ENCODE data around the gene CMTM7. TPM values are rescaled to one million over a fixed set of nuclear protein-coding genes. Genes with fewer than 3 reads are reported as not detected.

The CMTM7 gene
- total and polyA plus RNA-seq, 2 of the 13 experiments (the other 11 are each of a cell fraction or from before 2014, with no cell fraction given): 20.9 to 21.4 TPM

DNA sequence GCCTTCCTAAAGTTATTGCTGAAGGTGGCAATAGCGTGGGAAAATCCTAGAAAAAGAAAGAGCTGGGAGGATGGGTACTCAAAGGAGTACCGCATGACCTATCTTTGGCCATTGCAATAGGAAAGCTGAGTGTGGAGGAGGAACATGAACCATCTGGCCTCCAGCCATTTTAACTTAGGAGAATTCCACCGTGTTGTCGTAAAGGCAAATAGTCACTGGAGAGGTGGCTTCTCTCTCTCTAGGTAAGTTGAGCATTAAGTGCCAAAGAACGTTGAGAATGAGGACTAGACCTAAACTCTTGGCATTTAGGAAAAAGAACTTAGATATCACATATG, 16.1 kb upstream of the CMTM7 start:
- FAIRE-seq (no peak), DNase-seq (ENCODE audit: low spot score) (no peak), ATAC-seq (no peak)
- Histone ChIP-seq H3K4me3 (replicated peaks in 1 of 3; ENCODE audit: insufficient read depth in 1 of 3, low read depth in 2 of 3, low read length in 3 of 3) (no peak overlapping the region), H3K4me2 (ENCODE audit: low read depth, low read length) (no peak overlapping the region), H2AFZ (ENCODE audit: low read length) (no peak overlapping the region), H4K20me1 (ENCODE audit: insufficient read depth, low read length) (no peaks in the 10 kb centered on the region), H3K27me3 (ENCODE audit: control insufficient read depth in 1 of 2, insufficient read depth in 2 of 2, low read length in 2 of 2) (no peaks in the 10 kb centered on the region), H3K36me3 (replicated peaks in 1 of 2; ENCODE audit: control insufficient read depth in 1 of 2, insufficient read depth in 2 of 2, low read length in 2 of 2) (no peaks in the 10 kb centered on the region), H3K4me1 (ENCODE audit: insufficient read depth, low read length) (0 out of 2 replicates have a peak, but pooled peaks cover 6% of the 10 kb centered on the region), H3K9me3 (ENCODE audit: low read length) (no peaks in the 10 kb centered on the region), H3K79me2 (ENCODE audit: insufficient read depth, low read length) (no peaks in the 10 kb centered on the region), H3K27ac (ENCODE audit: extremely low read length, insufficient read depth, low read length) (no peak overlapping the region), H3K9ac (ENCODE audit: insufficient read depth, low read depth, low read length) (no peak overlapping the region)
- BruUV-seq (replicated peaks): no TSS peak
- ChIA-PET CTCF (ENCODE audit: low intra/inter-chr PET ratio, low total read pairs) (interaction anchor here (0.8 to 1.6 kb wide), 3 partner anchors 23 to 289 kb away, joined by 3 to 10 read pairs (median 3); no protein-coding TSS in a partner anchor), POLR2A (no interaction called here)
- in situ Hi-C loops (cut with HindIII; ENCODE audit: extremely low pct_ligation_motif_present, low pct_unique_long_range_greater_than_20kb) (no loop called here), intact Hi-C loops (cut with micrococcal nuclease; ENCODE audit: unreplicated experiment) (loop anchor here (1.0 to 5.0 kb wide), 2 partner anchors 24 to 287 kb away; no protein-coding TSS in a partner anchor)
- WGBS (ENCODE audit: low lambda C conversion rate): 93% methylated on average over 5 of the region's 5 CpGs
- TF ChIP-seq NBN (conservative IDR thresholded peaks at IDR 0.05): no peak
- TF ChIP-seq PCBP1 (IDR thresholded peaks at IDR 0.05; ENCODE audit: borderline replicate concordance, low read depth, low read length): no peak
- TF ChIP-seq ZZZ3 (CRISPR knock-in tag; IDR thresholded peaks at IDR 0.05; ENCODE audit: borderline replicate concordance): no peak
- TF ChIP-seq, protein P1, sequence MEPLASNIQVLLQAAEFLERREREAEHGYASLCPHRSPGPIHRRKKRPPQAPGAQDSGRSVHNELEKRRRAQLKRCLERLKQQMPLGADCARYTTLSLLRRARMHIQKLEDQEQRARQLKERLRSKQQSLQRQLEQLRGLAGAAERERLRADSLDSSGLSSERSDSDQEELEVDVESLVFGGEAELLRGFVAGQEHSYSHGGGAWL (CRISPR knock-in tag; IDR thresholded peaks at IDR 0.05): no peak
- TF ChIP-seq ZBTB20 (CRISPR knock-in tag; IDR thresholded peaks at IDR 0.05; ENCODE audit: borderline replicate concordance, low read depth): no peak
- no peak for TF ChIP-seq PHF8 (CRISPR knock-in tag; IDR thresholded peaks at IDR 0.05)
- no peak for TF ChIP-seq ATAD3A (CRISPR knock-in tag; IDR thresholded peaks at IDR 0.05)
- TF ChIP-seq NFYB (CRISPR knock-in tag; IDR thresholded peaks at IDR 0.05): no peak
- TF ChIP-seq, protein P2, sequence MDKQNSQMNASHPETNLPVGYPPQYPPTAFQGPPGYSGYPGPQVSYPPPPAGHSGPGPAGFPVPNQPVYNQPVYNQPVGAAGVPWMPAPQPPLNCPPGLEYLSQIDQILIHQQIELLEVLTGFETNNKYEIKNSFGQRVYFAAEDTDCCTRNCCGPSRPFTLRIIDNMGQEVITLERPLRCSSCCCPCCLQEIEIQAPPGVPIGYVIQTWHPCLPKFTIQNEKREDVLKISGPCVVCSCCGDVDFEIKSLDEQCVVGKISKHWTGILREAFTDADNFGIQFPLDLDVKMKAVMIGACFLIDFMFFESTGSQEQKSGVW (CRISPR knock-in tag; IDR thresholded peaks at IDR 0.05; ENCODE audit: borderline replicate concordance): no peak
- TF ChIP-seq, protein P3, sequence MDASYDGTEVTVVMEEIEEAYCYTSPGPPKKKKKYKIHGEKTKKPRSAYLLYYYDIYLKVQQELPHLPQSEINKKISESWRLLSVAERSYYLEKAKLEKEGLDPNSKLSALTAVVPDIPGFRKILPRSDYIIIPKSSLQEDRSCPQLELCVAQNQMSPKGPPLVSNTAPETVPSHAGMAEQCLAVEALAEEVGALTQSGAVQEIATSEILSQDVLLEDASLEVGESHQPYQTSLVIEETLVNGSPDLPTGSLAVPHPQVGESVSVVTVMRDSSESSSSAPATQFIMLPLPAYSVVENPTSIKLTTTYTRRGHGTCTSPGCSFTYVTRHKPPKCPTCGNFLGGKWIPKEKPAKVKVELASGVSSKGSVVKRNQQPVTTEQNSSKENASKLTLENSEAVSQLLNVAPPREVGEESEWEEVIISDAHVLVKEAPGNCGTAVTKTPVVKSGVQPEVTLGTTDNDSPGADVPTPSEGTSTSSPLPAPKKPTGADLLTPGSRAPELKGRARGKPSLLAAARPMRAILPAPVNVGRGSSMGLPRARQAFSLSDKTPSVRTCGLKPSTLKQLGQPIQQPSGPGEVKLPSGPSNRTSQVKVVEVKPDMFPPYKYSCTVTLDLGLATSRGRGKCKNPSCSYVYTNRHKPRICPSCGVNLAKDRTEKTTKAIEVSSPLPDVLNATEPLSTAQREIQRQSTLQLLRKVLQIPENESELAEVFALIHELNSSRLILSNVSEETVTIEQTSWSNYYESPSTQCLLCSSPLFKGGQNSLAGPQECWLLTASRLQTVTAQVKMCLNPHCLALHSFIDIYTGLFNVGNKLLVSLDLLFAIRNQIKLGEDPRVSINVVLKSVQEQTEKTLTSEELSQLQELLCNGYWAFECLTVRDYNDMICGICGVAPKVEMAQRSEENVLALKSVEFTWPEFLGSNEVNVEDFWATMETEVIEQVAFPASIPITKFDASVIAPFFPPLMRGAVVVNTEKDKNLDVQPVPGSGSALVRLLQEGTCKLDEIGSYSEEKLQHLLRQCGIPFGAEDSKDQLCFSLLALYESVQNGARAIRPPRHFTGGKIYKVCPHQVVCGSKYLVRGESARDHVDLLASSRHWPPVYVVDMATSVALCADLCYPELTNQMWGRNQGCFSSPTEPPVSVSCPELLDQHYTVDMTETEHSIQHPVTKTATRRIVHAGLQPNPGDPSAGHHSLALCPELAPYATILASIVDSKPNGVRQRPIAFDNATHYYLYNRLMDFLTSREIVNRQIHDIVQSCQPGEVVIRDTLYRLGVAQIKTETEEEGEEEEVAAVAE (CRISPR knock-in tag; IDR thresholded peaks at IDR 0.05; ENCODE audit: borderline replicate concordance): no peak
- no peak for TF ChIP-seq KDM5A (IDR thresholded peaks at IDR 0.05; ENCODE audit: borderline replicate concordance, low read length)
- TF ChIP-seq, protein P4, sequence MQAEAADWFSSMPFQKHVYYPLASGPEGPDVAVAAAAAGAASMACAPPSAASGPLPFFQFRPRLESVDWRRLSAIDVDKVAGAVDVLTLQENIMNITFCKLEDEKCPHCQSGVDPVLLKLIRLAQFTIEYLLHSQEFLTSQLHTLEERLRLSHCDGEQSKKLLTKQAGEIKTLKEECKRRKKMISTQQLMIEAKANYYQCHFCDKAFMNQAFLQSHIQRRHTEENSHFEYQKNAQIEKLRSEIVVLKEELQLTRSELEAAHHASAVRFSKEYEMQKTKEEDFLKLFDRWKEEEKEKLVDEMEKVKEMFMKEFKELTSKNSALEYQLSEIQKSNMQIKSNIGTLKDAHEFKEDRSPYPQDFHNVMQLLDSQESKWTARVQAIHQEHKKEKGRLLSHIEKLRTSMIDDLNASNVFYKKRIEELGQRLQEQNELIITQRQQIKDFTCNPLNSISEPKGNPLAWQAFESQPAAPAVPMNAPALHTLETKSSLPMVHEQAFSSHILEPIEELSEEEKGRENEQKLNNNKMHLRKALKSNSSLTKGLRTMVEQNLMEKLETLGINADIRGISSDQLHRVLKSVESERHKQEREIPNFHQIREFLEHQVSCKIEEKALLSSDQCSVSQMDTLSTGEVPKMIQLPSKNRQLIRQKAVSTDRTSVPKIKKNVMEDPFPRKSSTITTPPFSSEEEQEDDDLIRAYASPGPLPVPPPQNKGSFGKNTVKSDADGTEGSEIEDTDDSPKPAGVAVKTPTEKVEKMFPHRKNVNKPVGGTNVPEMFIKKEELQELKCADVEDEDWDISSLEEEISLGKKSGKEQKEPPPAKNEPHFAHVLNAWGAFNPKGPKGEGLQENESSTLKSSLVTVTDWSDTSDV (CRISPR knock-in tag; IDR thresholded peaks at IDR 0.05): no peak
- TF ChIP-seq SIN3B (IDR thresholded peaks at IDR 0.05; ENCODE audit: low read length): no peak
- TF ChIP-seq PAF1 (CRISPR knock-in tag; IDR thresholded peaks at IDR 0.05): no peak
- no peak for TF ChIP-seq SYNCRIP (IDR thresholded peaks at IDR 0.05; ENCODE audit: insufficient read depth, low read depth, low read length)
- TF ChIP-seq ZMAT3 (CRISPR knock-in tag; conservative IDR thresholded peaks at IDR 0.05): no peak
- TF ChIP-seq MIER2 (CRISPR knock-in tag; IDR thresholded peaks at IDR 0.05): no peak
- TF ChIP-seq ZKSCAN1 (IDR thresholded peaks at IDR 0.05; ENCODE audit: low read length): no peak
